Testis (tissue), 3 donors: ENCODE results near the gene TCEAL1. TPM values are rescaled to one million over a fixed set of nuclear protein-coding genes. Genes with fewer than 3 reads are reported as not detected.

Source experiments
- DNase-seq: peaks from one replicate; pipeline ENCODE4 v3.0.0-alpha.2; 2019
- H3K27ac ChIP-seq, 2 donors: fragments of 200-600 bp; sonication (generic); one replicate each; pipeline ENCODE4 v1.5.1; 2019
- H3K27me3 ChIP-seq: fragments of 200-600 bp; sonication (generic); one replicate; pipeline ENCODE4 v1.5.1; 2019
- H3K36me3 ChIP-seq: fragments of 200-600 bp; sonication (generic); one replicate; pipeline ENCODE4 v1.5.1; 2017; ENCODE audit warnings: low read depth; ENCODE audit errors: missing control alignments
- H3K4me1 ChIP-seq: fragments of 200-600 bp; sonication (generic); one replicate; pipeline ENCODE4 v1.5.1; 2019
- H3K4me3 ChIP-seq, 2 donors: fragments of 200-600 bp; sonication (generic); one replicate each; pipeline ENCODE4 v1.5.1; 2017 to 2019
- H3K9me3 ChIP-seq: fragments of 200-600 bp; sonication (generic); one replicate; pipeline ENCODE4 v1.5.1; 2017
- POLR2A ChIP-seq: fragments of 450-650 bp; IDR thresholded peaks from one replicate; pipeline ENCODE4 v1.6.1; 2017; ENCODE audit warnings: antibody characterized with exemption, mild to moderate bottlenecking, moderate library complexity
- WGBS, 2 donors: methylation state at CpG; one replicate each; pipeline ENCODE4 v1.1.5; 2018; 5-methylcytosine and 5-hydroxymethylcytosine counted together
- intact Hi-C: fragments of 100-400 bp; cut with DNase I; formaldehyde crosslinking; loops from one replicate; pipeline ENCODE4 v1.15.1; 2023; ENCODE audit warnings: low total_unique reads
- polyA plus RNA-seq: library from polyadenylated mRNA; stranded (reverse); fragments of 350-450 nt; fragmentation: Illumina TruSeq; extraction: RNeasy Lipid Tissue Mini Kit (QIAGEN cat#74804); gene quantifications from one replicate; pipeline ENCODE4 v1.2.3, GENCODE V29; 2014; ENCODE audit warnings: low read depth, low replicate concordance; ENCODE audit not compliant: insufficient read depth
- total RNA-seq, 2 donors: library from RNA; depleted of rRNA; stranded (reverse); fragments of >200 nt; gene quantifications; one replicate each; pipeline ENCODE4 v1.2.3, GENCODE V29; 2016
- TF ChIP-seq, protein P1 (sequence below), 3 experiments: fragments of 450-650 bp in 2 of 3; fragments of 200-600 bp in 1 of 3; sonication (generic) in 1 of 3; IDR thresholded peaks; one replicate each; pipeline ENCODE4 v1.5.1; 2016 to 2019; ENCODE audit warnings: antibody characterized with exemption in 3 of 3, mild to moderate bottlenecking in 2 of 3, moderate library complexity in 1 of 3

Gene TCEAL1
- total and polyA plus RNA-seq, 3 donors from 2014 or later, result 30.9 to 83.9 (median 63.6) TPM

DNA sequence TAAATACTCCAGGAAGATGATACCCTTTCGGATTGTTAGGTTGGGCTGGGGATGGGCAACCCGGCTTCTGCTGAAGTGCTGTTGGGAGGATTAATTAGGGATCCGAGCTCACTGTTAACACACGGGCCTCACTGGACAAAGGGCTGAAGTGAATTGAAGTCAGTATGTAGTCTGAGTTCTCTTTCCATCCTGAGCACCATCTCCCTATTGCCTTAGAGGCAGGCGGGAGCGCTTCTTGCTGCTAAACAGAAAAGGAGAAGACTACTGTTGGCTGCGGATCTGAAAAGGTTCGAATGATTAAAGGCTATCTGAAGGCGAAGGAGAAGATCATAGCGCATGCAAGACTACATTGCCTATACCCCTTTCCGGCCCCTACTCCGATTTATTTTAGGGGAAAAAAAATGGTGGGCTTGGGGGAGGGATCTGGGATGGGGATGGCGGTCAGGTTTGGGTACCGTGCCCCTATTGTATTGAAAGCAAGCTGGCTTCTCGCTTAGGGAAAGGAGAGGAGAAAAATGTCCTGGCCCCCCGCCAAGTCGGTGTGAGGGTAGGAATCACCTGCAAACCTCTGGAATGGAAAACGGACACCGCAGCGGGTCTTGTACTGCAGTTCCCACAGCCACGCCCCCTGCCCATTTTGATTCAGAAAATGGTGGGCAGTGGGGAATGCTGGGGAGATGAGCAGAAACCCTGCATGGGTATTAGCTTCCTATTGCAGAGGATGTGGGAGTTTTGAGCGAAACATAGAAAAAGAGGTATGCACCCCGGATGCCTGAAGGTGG lies 35.4 kb downstream of the TCEAL1 start:
- no peak for TF ChIP-seq POLR2A
- TF ChIP-seq, protein P1, sequence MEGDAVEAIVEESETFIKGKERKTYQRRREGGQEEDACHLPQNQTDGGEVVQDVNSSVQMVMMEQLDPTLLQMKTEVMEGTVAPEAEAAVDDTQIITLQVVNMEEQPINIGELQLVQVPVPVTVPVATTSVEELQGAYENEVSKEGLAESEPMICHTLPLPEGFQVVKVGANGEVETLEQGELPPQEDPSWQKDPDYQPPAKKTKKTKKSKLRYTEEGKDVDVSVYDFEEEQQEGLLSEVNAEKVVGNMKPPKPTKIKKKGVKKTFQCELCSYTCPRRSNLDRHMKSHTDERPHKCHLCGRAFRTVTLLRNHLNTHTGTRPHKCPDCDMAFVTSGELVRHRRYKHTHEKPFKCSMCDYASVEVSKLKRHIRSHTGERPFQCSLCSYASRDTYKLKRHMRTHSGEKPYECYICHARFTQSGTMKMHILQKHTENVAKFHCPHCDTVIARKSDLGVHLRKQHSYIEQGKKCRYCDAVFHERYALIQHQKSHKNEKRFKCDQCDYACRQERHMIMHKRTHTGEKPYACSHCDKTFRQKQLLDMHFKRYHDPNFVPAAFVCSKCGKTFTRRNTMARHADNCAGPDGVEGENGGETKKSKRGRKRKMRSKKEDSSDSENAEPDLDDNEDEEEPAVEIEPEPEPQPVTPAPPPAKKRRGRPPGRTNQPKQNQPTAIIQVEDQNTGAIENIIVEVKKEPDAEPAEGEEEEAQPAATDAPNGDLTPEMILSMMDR (IDR thresholded peaks at IDR 0.05), result no peak
- DNase-seq, result no peak
- Histone ChIP-seq H3K9me3 (no peaks in the 10 kb centered on the region), H3K36me3 (no peaks in the 10 kb centered on the region), H3K4me1 (no peaks in the 10 kb centered on the region), H3K27me3 (no peaks in the 10 kb centered on the region), H3K4me3 (no peak overlapping the region), H3K27ac (no peak overlapping the region)
- intact Hi-C loops, result no loop called here
- 22 to 25% methylated on average over 18 to 23 of the region's 23 CpGs for WGBS, 2 donors

DNA sequence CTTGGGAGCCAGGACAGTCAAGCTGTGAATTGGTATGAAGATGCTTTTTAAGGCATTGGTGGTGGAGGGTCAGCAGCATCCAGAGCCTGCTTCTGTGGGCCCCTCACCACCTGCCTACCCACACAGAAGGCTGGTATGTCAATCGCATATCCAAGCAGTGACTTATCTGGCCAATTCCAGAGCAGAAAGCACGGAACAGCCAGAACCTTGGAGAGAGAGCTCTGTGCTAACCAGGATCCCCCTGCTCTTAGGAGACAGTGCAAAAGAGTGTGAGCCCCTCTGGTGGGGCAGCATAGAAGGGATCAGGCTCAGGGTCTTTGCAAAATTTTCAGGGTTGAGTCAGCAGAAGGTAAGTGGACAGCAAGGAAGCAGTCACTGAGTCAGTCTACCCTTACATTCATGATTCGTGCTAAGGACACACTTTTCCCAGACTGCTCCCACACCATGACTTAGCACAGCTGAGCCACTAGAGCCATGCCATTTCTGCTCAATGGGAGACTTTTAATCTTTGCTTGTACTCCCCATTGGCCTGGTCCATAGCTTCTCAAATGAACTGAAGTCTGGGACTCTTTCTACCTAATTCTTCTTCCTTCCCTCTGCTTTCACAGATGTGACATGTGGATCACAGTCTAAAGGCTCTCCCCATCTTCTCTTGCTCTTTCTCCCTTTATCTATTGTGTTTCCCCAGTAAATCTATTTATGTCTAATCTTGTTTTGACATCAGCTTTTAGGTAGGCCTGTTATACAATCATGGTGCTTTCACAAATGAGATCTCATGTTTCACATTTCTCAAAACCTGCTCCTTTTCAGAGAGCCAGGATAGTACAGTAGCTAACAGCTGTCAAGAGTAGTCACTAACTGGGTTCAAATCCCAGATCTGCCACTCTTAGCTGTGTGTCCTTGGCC lies 37.7 kb downstream of the TCEAL1 start:
- no peaks in the 10 kb centered on the region for H3K9me3 ChIP-seq
- no peaks in the 10 kb centered on the region for H3K27me3 ChIP-seq
- intact Hi-C loops, result no loop called here
- H3K36me3 ChIP-seq, result no peaks in the 10 kb centered on the region
- no peak overlapping the region for H3K27ac ChIP-seq
- 80 to 90% methylated on average over 1 to 2 of the region's 3 CpGs for WGBS, 2 donors
- no peaks in the 10 kb centered on the region for H3K4me1 ChIP-seq
- no peak for TF ChIP-seq POLR2A
- TF ChIP-seq, protein P1 (IDR thresholded peaks at IDR 0.05), result no peak
- no peak for DNase-seq
- H3K4me3 ChIP-seq, result no peak overlapping the region

DNA sequence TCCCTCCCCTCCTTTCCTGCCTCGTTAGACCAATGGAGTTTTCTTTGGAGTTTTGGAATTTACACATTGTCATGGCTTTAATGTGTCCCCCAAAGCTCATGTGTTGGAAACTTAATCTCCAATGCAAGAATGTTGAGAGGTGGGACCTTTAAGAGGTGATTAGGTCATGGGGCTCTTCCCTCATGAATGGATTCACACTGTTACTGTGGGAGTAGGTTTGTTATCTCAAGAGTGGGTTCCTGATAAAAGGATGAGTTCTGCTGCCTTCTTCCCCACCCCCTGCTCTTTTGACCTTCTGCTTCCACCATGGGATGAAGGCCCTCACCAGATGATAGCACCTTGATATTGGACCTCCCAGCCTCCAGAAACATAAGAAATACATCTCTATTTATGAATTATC lies 41.0 kb downstream of the TCEAL1 start:
- no peak for DNase-seq
- WGBS, 2 donors, result 93 to 94% methylated on average over 1 of the region's 1 CpG
- Histone ChIP-seq H3K4me3 (no peak overlapping the region), H3K27me3 (no peaks in the 10 kb centered on the region), H3K9me3 (no peaks in the 10 kb centered on the region), H3K36me3 (no peaks in the 10 kb centered on the region), H3K27ac (no peak overlapping the region), H3K4me1 (no peaks in the 10 kb centered on the region)
- no peak for TF ChIP-seq POLR2A
- TF ChIP-seq, protein P1 (IDR thresholded peaks at IDR 0.05), result no peak
- intact Hi-C loops, result no loop called here

DNA sequence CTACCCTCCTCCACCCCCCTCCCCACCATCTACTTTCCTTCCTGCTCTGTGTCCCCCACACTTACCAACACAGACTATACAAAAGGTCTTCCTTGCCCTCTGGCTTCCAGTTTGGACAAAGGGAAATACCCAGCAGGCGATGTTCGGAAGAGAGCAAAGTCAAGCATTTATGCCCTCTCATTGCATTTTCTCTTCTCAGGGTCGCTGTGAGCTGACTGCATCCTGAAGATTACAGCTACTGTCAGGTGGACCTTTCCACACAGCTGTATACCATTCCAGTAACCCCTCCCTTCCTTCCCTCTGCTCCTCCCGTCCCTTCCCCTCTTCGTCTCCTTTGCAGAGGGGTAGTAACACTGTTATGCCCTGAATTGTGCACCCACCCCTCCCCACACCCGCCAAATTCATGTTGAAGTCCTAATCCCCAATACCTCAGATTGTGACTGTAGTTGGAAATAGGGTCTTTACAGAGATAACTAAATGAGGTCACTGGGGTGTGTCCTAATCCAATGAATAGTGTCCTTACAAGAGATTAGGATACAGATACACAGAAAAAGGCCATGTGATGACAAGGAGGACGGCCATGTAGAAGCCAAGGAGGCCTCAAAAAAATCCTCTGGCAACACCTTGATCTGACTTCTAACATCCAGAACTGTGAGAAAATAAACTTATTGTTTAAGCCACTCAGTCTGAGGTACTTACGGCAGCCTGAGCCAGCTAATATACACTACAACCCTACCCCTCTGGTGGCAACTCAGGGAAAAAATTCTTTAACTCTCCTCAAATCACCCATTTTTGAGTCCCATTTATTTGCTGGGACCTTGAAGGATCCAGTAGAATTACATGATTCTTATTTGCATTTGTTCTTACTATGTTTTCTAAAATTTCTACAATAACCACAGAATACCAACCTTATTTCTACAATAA lies 46.0 kb downstream of the TCEAL1 start:
- intact Hi-C loops, result no loop called here

More for the DNA sequence above, 46.0 kb downstream of the TCEAL1 start:
- H3K4me1 ChIP-seq, result no peaks in the 10 kb centered on the region
- no peak for DNase-seq
- no peak for TF ChIP-seq POLR2A
- TF ChIP-seq, protein P1 (IDR thresholded peaks at IDR 0.05), result no peak
- no peak overlapping the region for H3K27ac ChIP-seq
- 74 to 79% methylated on average over 6 to 8 of the region's 8 CpGs for WGBS, 2 donors
- H3K36me3 ChIP-seq, result no peaks in the 10 kb centered on the region
- H3K4me3 ChIP-seq, result no peak overlapping the region
- H3K9me3 ChIP-seq, result no peaks in the 10 kb centered on the region
- no peaks in the 10 kb centered on the region for H3K27me3 ChIP-seq
